ENCODE results near the gene ZFHX3.

The ZFHX3 gene

GRCh38 chr16:72873853-72874252 is 174.1 kb downstream of the ZFHX3 start:
- DNase-seq (ENCODE audit: low read depth) = no peak

- no peak for DNase-seq (ENCODE audit: low read depth)
Observed at GRCh38 chr16:72873044-72873443, 174.9 kb downstream of the ZFHX3 start.

GRCh38 chr16:72865835-72866234 is 182.1 kb downstream of the ZFHX3 start:
- no peak for DNase-seq (ENCODE audit: low read depth)

- DNase-seq (ENCODE audit: low read depth) = no peak
Observed at GRCh38 chr16:72865258-72865657, 182.7 kb downstream of the ZFHX3 start.

GRCh38 chr16:72864130-72864833 is 183.6 kb downstream of the ZFHX3 start:
- DNase-seq (ENCODE audit: low read depth) = no peak

- no peak for DNase-seq (ENCODE audit: low read depth)
Observed at GRCh38 chr16:72862090-72862489, 185.8 kb downstream of the ZFHX3 start.

- DNase-seq (ENCODE audit: low read depth) = no peak
Observed at GRCh38 chr16:72860726-72861562, 187.0 kb downstream of the ZFHX3 start.

- no peak for DNase-seq (ENCODE audit: low read depth)
Observed at GRCh38 chr16:72859581-72859980, 188.3 kb downstream of the ZFHX3 start.

- DNase-seq (ENCODE audit: low read depth) = no peak
Observed at GRCh38 chr16:72858665-72859493, 189.0 kb downstream of the ZFHX3 start.

- no peak for DNase-seq (ENCODE audit: low read depth)
Observed at GRCh38 chr16:72857834-72858664, 189.9 kb downstream of the ZFHX3 start.

- no peak for DNase-seq (ENCODE audit: low read depth)
Observed at GRCh38 chr16:72856797-72857196, 191.1 kb downstream of the ZFHX3 start.

- no peak for DNase-seq (ENCODE audit: low read depth)
Observed at GRCh38 chr16:72854267-72854959, 193.5 kb downstream of the ZFHX3 start.

- DNase-seq (ENCODE audit: low read depth) = no peak
Observed at GRCh38 chr16:72853575-72854266, 194.2 kb downstream of the ZFHX3 start.

- DNase-seq (ENCODE audit: low read depth) = no peak
Observed at GRCh38 chr16:72852421-72852820, 195.5 kb downstream of the ZFHX3 start.

GRCh38 chr16:72850853-72851252 is 197.1 kb downstream of the ZFHX3 start:
- no peak for DNase-seq (ENCODE audit: low read depth)

GRCh38 chr16:72850021-72850420 is 197.9 kb downstream of the ZFHX3 start:
- no peak for DNase-seq (ENCODE audit: low read depth)

- DNase-seq (ENCODE audit: low read depth) = peak; percentile 47
Observed at GRCh38 chr16:72848759-72849664, 198.9 kb downstream of the ZFHX3 start.

GRCh38 chr16:72848028-72848400 is 199.9 kb downstream of the ZFHX3 start:
- DNase-seq (ENCODE audit: low read depth) = no peak

Measured in non-pigmented ciliary epithelial cell (primary cell).